Non-pigmented ciliary epithelial cell (primary cell): ENCODE results near the gene ZNF202.
"Not testable (repeated sequence)": the region's sequence is repeated elsewhere in the genome, so short reads cannot be mapped to it uniquely, and the experiment has no call there.

Experiments used
- DNase-seq: peaks from one replicate; pipeline ENCODE4 v3.0.0-alpha.2; 2010; ENCODE audit warnings: low read depth

ZNF202 gene

DNA sequence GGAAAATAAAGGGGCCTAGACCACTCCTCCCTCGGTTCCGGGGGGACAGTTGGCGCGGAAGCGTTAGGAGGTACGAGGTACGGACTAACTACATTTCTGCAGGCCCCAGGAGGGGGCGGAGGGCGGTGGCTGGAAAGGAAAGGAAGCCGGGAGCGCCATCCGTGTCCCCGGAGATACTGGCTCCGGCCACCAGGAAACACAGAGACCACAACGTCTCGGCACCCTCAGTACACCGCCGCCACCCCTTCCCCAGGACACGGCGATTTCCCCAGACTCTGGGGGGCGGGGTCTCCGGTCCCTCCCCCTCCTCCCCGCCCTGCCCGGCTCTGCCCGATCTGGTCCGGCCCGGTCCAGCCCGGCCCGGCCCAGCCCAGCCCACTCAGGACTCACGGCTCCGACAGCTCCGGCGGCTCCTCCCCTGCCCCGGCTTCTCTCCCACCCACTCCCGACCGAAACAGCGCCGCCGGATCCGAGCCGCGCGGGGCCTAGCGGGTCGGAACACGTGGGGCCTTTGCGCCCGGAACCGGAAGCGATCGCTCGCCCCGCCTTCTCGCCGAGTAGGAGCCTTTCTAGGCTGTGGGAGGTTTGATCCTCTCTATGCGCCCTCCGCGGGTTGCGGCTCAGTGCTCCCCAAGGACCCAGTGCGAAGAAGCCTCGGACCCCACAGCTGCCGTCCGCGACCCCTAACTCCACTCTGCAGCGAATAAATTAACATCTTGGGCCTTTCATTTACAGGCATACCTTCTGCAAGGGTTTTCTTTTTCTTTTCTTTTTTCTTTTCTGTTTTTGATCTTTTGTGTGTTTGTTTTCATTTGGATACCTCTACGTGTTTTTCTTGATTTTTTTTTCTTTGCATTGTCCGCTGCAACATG, at the start of gene ZNF202:
ZNF202 (minus strand) TSS at position 502 of the 872 bp plus-strand sequence. CDS start 10,772 bp downstream, outside the sequence.
- peak; percentile 61 for DNase-seq

- DNase-seq = no peak
Measured at GRCh38 chr11:123783536-123783935, 42.1 kb upstream of the ZNF202 start.

DNA sequence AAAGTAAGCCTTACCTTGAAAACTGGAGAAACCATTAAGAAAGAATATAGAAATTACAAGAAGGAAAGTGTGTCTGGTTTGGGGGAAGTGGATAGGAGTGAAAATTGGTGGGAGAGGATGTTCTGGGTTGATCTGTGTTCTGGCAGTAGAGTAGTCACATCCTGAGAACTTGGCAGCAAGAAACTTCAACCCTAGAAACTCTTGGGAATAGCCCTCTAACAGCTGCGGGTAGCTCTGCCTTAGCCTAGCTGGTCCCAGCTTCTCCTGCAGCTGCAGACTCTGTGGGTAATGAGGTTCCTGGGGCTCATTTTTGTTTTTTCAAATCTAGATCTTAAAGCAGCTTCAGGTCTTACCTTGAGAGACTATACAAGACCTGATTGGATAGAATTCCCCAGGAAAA, 37.1 kb upstream of the ZNF202 start:
- no peak for DNase-seq

- DNase-seq = no peak
Measured at GRCh38 chr11:123775715-123776549, 34.5 kb upstream of the ZNF202 start.

- no peak for DNase-seq
Measured at GRCh38 chr11:123775289-123775688, 33.8 kb upstream of the ZNF202 start.

GRCh38 chr11:123773959-123774358, 32.5 kb upstream of the ZNF202 start:
- no peak for DNase-seq

- no peak for DNase-seq
Measured at GRCh38 chr11:123773026-123773425, 31.6 kb upstream of the ZNF202 start.

GRCh38 chr11:123771664-123772063, 30.2 kb upstream of the ZNF202 start:
- DNase-seq = no peak

DNA sequence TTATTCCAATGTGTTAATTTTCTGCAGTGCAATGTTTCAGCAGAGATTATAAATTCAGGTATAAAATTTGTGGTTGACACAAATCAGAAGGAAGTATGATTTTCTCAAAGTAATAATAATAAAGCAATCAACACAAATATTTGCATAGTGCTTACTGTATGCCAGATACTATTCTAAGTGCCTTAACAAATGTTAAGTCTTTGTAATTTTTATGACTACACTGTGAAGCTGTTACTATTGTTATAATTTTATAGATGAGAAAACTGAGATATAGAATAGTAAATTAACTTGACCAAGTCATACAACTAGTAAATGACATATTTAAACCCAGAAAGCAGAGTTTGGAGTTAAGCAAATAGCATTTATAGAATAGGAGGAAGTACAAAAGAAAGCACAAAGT, 29.3 kb upstream of the ZNF202 start:
- no peak for DNase-seq

GRCh38 chr11:123765601-123766000, 24.1 kb upstream of the ZNF202 start:
- DNase-seq = no peak

GRCh38 chr11:123762422-123762821, 21.0 kb upstream of the ZNF202 start:
- no peak for DNase-seq

- no peak for DNase-seq
Measured at GRCh38 chr11:123760894-123761293, 19.4 kb upstream of the ZNF202 start.

DNA sequence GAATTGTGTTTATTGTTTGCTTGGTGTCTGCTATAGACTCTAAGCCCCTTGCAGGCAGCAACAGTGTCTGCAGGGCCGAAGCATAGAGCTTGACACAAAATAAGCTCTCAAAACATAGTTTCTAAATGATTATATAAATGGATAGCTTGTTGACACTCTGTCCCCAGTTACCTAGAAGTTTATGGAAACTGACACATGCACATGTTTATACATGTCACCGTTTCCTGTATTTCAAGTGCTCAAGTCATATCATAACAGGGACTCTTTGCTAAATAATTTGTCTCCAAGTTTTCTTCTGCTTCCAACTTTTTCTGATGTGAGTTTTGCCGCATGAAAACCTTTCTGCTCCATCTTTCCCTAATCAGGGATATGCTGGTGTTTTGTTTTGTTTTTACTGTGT, 16.5 kb upstream of the ZNF202 start:
- no peak for DNase-seq

GRCh38 chr11:123755813-123756212, 14.4 kb upstream of the ZNF202 start:
- DNase-seq = no peak

- DNase-seq = no peak
Measured at GRCh38 chr11:123755344-123755743, 13.9 kb upstream of the ZNF202 start.

DNA sequence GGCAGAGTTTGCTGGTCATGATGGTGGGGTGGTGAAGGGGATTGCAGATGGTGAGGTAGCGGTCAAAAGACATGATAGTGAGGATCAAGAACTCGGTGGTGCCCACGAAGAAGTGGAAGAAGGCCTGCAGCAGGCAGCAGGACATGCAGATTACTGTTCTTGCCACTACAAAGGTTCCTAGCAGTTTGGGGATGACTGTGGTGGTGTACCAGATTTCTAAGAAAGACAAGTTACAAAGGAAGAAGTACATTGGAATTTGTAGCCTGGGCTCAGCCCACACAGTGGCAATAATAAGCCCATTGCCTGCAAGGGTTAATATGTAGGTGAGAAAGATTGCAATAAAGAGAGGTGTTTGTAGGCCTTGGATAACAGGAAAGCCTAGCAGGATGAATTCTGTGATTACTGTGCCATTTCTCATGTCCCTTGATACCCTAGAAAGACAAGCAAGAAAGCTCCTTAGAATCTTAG, 12.7 kb upstream of the ZNF202 start, which contains the start of gene OR6X1:
OR6X1 (minus strand) TSS at position 418 of the 468 bp plus-strand sequence; CDS start at position 418, 0 bp downstream.
- no peak for DNase-seq

GRCh38 chr11:123753110-123753509, 11.7 kb upstream of the ZNF202 start:
- no peak for DNase-seq

- DNase-seq = no peak
Measured at GRCh38 chr11:123751781-123752180, 10.3 kb upstream of the ZNF202 start.

DNA sequence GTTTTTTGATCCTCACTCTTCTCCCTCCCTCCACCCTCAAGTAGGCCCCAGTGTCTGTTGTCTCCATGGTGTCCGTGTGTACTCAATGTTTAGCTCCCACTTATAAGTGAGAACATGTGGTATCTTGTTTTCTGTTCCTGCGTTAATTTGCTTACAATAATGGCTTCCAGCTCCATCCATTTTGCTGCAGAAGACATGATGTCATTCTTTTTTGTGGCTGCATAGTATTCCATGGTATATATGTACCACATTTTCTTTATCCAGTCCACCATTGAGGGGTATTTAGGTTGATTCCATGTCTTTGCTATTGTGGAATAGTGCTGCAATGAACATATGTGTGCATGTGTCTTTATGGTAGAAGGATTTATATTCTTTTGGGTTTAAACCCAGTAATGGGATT, 6.9 kb upstream of the ZNF202 start:
- not testable (repeated sequence) for DNase-seq

DNA sequence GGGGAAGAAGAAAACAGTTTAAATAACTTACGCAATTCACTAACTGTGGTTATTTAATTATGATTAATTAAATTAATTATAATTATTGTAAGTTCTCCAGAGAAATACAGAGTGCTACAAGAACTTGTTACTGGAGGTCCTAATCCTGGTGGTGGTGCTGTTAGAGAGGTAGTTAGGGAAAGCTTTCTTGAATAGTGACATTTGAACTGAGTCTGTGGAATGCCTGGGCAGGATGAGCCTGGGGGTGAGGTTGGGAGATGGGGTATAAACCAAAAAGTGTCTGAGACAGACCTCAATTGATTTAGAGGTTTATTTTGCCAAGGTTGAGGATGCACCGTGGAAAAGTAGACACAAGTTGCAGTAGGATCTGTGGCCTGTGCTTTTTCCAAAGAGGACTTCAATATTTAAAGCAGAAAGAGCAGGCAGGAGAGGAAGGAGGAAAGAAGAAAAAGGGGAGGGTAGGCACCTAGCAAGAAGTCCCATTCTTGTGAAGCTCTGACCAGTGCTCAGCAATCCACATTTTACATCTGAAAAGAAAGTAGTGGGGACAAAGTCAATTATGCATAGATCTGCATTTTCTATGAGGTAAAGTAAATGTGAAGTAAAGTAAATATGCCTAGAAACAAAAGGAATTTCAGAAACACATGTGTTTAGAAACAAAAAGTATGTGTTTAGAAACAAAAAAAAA, 4.4 kb upstream of the ZNF202 start:
- no peak for DNase-seq

DNA sequence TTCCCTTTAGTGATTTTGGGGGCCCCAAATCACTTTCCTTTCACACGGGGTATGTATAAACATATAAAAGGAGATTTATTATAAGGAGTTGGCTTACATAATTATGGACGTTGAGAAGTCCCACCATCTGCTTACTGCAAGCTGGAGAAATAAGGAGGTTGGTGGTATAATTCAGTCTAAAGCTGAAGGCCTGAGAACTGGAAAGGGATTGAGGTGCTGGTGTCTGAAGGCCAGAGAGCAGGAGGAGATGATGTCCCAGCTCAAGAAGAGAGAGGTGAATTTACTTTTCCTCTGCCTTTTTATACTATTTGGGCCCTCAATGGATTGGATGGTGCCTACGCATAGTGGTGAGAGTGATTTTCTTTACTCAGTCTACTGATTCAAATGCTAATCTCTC, 1.3 kb upstream of the ZNF202 start:
- no peak for DNase-seq

DNA sequence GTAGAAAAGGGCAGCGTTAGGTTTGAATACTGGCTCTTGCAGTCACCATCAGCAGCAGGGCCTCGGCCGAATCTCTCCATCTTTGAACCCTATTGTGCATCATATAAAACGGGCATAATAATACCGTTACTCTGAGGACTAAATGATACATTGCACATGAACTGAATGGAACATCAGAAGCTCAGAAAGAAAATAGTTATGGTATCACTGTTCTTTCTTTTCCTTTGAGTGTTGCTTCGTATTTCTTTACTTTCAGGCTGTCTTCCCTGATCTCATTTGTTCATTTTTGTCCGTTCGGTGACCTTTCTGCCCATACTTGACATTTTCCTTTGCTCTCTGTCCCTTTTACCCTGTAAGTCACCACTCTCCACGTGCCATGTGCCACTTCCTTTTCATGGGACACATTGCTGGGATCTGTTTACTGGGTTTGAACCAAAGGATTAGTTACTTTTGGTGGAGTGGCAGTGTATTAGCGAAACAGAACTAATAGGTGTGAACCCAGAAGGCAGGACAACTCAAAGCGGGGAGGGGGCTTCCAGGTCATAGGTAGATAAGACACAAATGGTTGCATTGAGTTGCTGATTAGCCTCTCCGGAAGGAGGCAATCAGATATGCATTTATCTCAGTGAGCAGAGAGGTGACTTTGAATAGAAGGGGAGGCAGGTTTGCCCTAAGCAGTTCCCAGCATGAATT, 717 bp upstream of the ZNF202 start:
- no peak for DNase-seq
